Uterus (tissue), 2 donors: Measurements from ENCODE around the gene EVPL.

ENCODE experiments used
- POLR2A ChIP-seq, 2 donors: fragments of 450-650 bp; IDR thresholded peaks; one replicate each; pipeline ENCODE4 v1.6.1; 2016; ENCODE audit warnings: antibody characterized with exemption in 2 of 2, mild to moderate bottlenecking in 1 of 2, moderate library complexity in 1 of 2
- TF ChIP-seq, protein P1 (sequence below), 4 experiments: fragments of 200-600 bp in 2 of 4; fragments of 450-650 bp in 2 of 4; sonication (generic) in 2 of 4; IDR thresholded peaks; one replicate each; pipeline ENCODE4 v1.5.1; 2016 to 2019; ENCODE audit warnings: antibody characterized with exemption in 4 of 4, mild to moderate bottlenecking in 2 of 4, moderate library complexity in 1 of 4

DNA sequence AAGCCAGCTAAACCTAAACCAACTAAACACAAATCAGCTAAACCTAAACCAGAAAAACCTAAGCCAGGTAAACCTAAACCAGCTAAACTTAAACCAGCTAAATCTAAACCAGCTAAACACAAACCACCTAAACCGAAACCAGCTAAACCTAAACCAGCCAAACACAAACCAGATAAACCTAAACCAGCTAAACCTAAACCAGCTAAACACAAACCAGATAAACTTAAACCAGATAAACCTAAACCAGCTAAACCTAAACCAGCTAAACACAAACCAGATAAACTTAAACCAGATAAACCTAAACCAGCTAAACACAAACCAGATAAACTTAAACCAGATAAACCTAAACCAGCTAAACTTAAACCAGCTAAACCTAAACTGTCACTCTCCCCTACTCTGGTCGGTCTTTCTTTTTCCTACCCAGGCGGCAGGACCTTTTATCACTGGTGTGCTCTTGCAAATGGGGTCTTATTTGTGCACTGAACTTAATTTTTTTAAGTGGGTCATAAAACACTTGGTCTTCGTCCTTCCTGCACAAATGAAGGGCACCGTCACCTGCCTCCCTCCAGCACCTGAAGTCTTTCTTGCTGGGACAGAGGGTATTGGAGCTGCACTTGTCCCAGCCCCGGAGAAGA is 7.2 kb downstream of the EVPL start:
- TF ChIP-seq, protein P1, sequence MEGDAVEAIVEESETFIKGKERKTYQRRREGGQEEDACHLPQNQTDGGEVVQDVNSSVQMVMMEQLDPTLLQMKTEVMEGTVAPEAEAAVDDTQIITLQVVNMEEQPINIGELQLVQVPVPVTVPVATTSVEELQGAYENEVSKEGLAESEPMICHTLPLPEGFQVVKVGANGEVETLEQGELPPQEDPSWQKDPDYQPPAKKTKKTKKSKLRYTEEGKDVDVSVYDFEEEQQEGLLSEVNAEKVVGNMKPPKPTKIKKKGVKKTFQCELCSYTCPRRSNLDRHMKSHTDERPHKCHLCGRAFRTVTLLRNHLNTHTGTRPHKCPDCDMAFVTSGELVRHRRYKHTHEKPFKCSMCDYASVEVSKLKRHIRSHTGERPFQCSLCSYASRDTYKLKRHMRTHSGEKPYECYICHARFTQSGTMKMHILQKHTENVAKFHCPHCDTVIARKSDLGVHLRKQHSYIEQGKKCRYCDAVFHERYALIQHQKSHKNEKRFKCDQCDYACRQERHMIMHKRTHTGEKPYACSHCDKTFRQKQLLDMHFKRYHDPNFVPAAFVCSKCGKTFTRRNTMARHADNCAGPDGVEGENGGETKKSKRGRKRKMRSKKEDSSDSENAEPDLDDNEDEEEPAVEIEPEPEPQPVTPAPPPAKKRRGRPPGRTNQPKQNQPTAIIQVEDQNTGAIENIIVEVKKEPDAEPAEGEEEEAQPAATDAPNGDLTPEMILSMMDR (IDR thresholded peaks at IDR 0.05), result no peak
- no peak for TF ChIP-seq POLR2A (IDR thresholded peaks at IDR 0.05)
